Stimulated activated CD4-positive, alpha-beta T cell treated with anti-CD3 and anti-CD28 coated beads, Interleukin-2, amount 100 ng/mL, for 4 hours (primary cell): ENCODE data around the gene OGFOD2.
A peak's percentile ranks its signal among the peaks of the same experiment; 100 is the strongest.

Source experiments
- DNase-seq: peaks from one replicate; pipeline ENCODE4 v3.0.0-alpha.2; 2020; ENCODE audit warnings: low read depth

Gene OGFOD2

GRCh38 chr12:122977655-122978392, 2.8 kb downstream of the OGFOD2 start:
- no peak for DNase-seq

- no peak for DNase-seq
These were observed 3.5 kb downstream of the OGFOD2 start for GRCh38 chr12:122978507-122978955.

- DNase-seq = no peak
These were observed 4.2 kb downstream of the OGFOD2 start for GRCh38 chr12:122979001-122979907.

GRCh38 chr12:122979908-122980182, 4.8 kb downstream of the OGFOD2 start:
- DNase-seq = no peak

GRCh38 chr12:122980183-122981035, 5.4 kb downstream of the OGFOD2 start, which contains the start of gene ARL6IP4:
Gene ARL6IP4, plus strand, starts transcription at chr12:122980681. Its CDS starts 459 bp downstream, at chr12:122981140.
- DNase-seq = peak; percentile 43

GRCh38 chr12:122981036-122981471, 6.0 kb downstream of the OGFOD2 start:
- no peak for DNase-seq

DNA sequence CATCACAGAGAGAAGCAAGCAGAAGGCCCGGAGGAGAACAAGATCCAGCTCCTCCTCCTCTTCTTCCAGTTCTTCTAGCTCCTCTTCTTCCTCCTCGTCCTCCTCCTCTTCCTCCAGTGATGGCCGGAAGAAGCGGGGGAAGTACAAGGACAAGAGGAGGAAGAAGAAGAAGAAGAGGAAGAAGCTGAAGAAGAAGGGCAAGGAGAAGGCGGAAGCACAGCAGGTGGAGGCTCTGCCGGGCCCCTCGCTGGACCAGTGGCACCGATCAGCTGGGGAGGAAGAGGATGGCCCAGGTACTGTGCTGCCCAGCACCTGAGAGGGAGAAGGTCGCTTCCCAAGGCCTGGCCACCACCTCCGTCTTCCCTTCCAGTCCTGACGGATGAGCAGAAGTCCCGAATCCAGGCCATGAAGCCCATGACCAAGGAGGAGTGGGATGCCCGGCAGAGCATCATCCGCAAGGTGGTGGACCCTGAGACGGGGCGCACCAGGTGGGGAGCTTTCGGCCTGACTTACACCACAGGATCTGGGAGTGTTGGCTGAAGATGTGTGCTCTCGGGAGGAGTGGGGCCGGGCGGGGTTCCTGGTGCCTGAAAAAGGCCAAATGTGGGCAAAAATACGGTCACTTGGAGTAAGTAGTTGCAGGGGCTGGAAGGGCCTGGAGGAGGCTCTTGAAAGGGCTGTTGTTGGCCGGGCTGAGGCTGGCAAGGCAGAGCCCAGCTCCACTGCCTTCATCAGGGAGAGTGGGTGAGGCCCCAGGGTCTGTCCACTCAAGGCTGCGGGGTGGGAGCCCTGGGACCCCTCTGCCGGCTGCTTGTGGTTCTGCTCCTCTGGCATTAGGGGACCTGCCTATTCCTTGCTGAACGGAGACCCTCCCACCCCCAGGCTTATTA, 6.8 kb downstream of the OGFOD2 start:
- DNase-seq = no peak

DNA sequence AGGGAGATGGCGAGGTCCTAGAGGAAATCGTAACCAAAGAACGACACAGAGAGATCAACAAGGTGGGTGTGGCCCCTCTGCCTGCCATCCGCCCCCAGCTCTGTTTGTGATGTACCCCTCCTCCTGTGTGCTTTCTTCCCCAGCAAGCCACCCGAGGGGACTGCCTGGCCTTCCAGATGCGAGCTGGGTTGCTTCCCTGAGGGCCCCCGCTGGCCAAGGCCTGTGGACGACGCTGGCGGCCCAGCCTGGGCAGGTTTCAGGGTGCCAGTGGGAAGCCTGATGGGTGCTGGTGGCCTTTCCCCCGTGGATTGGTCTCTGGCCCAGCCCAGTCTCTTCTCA, 7.4 kb downstream of the OGFOD2 start:
- no peak for DNase-seq

GRCh38 chr12:122982963-122983788, 8.1 kb downstream of the OGFOD2 start:
- no peak for DNase-seq

DNA sequence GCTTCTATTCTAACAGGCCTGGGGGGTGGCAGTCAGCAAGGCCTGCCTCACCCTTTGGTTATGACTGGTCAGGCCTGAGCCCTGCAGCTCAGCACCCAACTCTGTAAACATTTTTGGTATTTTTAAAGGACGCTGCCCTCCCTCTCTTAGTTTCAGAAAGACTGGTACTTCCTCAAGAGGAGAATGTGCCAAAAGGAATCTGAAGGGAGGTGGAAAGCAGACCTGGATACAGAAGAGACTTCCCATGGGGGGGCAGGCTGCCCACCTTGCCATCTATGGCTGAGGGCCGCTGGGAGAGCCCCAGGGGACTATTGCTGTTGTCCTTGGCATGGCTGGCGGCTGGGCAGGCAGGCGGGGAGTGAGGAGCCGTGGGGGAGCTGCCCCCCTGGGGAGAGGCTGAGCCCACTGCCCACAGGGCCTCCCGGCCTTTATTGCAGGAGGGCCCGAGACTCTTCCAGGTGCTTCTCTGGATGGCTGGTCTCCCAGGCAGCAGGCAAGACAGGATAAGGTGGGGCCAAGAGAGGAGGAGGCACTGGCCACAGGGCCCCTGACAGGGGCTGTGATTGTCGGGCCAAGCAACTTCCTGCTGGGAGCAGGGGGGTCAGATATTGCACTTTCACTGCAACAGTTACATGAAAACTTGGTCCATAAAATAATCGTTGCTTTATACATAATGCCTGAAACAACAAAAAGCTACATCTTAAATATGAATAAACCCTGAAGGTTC, 8.9 kb downstream of the OGFOD2 start:
- no peak for DNase-seq

GRCh38 chr12:122984612-122985337, 9.7 kb downstream of the OGFOD2 start:
- DNase-seq = no peak

DNA sequence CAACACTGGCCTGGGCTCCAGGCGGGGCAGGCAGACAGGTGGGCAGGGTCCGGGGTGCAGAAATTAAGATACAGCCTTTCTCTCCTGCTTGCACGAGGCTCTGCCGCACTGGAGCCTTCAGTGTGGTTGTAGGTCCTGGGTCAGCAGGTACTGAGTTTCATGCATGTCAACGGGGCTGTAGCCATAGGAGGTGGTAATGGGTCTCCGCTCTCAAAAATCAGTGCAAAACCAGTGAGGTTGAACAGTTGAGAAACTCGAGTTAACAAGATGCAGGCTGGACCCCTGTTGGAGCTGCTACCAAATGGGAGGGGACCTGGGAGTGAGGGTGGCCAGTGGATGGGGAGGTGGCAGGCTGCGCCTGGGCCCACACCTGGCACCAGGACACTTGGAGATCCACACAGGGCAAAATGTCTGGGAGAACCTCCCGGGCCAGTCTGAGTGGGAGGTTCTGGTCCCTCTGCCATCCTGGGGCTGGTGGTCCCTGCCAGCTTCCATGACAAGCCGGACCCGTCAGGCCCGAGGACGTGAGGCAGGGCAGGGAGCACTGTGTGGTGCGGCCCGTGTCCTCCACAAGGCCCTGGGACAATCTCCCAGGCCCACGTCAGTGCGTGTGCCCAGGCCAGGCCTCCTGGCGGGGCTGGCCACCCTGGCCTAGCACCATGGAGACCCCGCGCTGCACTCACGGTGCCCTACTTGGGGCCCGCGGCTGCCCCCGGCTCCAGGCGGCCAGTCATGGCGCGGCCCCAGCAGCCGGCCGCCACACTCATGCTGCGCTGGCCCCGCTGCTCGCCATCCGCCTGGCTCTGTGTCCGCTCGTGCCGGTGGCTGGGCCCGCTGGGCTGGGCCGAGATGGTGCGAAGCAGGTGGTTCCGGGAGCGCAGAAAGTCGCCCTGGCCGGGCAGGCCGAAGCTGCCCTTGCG, 10.6 kb downstream of the OGFOD2 start:
- no peak for DNase-seq

DNA sequence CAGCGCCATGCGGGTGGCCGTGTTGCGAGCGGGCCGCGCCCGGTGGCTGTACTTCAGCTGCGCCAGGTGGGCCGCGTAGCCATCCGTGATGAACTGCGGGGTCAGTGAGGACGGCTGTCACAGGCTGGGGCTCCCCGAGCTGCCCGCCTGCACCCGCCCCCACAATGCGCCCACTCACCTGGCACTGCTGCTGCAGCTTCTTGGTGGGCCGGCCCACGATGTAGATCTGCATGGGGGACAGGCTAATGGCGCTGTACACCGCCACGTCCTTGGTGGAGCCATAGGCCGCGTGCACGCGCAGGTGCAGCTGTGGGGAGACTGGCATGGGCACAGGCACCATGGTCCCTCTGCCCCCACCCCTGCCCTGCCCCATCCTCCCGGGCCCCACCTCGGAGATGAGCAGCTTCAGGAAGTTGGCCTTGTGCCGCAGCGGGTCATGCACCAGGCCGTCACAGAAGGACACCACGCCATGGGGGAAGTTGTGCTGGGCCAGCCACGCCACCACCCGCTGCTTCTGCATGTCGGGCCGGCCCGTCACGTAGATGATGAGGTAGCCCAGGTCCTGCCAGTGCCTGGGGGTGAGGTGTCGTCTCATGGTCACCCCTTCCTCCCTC, 11.3 kb downstream of the OGFOD2 start:
- no peak for DNase-seq

DNA sequence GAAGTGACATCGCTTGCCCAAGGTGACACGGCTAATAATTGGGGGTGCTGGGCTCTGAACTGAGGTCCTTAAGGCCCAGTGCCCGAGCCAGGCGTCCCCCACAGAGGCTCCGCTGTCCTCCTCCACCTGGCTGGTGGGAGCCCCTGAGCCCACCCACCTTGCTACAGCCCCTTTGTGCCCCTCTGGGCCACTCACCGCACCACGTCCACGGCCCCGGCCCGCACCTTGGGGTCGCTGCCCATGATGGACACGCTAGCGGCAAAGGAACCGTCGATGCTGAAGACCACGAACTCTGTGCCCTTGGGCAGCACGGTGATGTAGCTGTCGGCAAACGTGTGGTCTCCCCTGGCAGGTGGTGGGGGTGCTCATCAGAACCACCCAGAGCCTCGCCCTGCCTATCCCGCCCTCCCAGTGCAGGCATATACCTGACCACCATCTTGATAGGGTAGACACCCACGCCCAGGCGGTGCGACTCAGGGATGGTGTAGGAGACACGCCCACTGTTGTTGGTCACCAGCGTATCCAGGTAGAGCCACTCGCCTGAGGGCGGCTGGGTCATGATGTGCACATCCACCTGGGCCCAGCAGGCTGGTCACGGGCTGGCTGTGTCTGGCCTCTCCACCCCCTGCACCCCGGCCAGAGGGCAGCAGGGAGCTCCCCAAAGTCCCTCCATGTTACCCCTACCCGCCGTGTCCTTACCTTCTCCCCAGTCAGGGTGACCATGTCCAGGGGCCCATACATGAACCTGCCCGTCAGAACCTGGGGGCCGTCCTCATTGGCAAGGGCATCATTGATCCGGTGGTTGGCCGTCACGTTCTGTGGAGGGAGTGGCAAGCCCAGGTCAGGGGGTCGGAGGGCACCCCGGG, 12.3 kb downstream of the OGFOD2 start:
- DNase-seq = no peak

DNA sequence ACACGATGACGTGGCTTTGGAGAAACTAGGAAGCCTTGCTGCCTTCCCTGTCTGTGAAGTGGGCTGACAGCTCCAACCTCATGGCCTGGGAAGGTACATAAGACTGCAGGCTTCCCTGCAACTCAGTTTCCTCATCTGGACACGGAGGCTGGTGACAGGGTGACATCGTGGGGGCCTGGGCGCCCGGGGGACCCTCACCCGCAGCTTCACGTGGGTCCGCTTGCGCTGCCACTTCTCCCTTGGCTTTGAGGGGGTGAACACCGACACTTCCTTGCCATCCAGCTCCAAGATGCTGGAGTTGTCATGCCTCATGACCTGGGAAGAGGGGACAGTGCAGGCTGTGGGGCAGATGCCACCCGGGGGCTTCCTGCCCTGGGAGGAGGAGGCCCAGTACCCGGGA, 13.0 kb downstream of the OGFOD2 start:
- no peak for DNase-seq

GRCh38 chr12:122988612-122989212, 13.7 kb downstream of the OGFOD2 start:
- no peak for DNase-seq
